Measurements from ENCODE around the gene IQSEC1.

DNA sequence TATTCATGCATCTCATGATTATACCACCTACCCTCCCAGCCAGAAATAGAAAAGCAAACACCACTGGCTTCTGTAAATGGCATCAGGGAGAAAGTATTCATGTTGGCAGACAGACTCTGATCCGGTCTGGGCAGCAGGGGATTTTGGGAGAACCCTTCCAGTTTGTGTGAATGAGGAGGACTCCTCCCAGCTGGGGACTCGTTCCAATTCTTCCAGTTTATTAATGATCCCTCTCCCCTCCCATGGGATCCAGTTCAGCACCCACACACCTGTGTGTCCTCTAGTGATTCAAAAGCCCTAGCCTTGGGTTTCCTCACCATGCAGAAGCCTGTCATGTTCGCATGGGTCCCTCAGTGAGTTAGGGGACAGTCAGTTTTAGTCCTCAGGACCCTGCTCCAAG is 110.9 kb downstream of the IQSEC1 start:
- TF ChIP-seq GATA3 (IDR thresholded peaks at IDR 0.05; ENCODE audit: low read depth, low read length), result no peak
- no peak for TF ChIP-seq GATA2 (IDR thresholded peaks at IDR 0.05; ENCODE audit: low read depth, low read length)
